Fibroblast of villous mesenchyme (primary cell): ENCODE measurements around the gene ADAMTS12. TPM values are rescaled to one million over a fixed set of nuclear protein-coding genes. Genes with fewer than 3 reads are reported as not detected.

Experiments used
- DNase-seq: peaks from one replicate; pipeline ENCODE4 v3.0.0-alpha.2; 2010; ENCODE audit warnings: low read depth
- H3K4me3 ChIP-seq: 2 replicates; pipeline ENCODE4 v1.5.1; 2011; ENCODE audit warnings: low read depth, mild to moderate bottlenecking, low read length
- CTCF ChIP-seq: IDR thresholded peaks from 2 replicates; pipeline ENCODE4 v1.5.1; 2012; ENCODE audit warnings: low read depth, mild to moderate bottlenecking, low read length; ENCODE audit not compliant: insufficient read depth
- total RNA-seq: library from RNA; depleted of rRNA; stranded (reverse); fragments of >200 nt; gene quantifications from 2 replicates; pipeline ENCODE4 v1.2.3, GENCODE V29; 2012

ADAMTS12 gene
- total RNA-seq, 1 donor, result 94.1 TPM

- peak; percentile 73 for DNase-seq
- no peak overlapping the region for H3K4me3 ChIP-seq
- TF ChIP-seq CTCF, result no peak
These were observed 41.6 kb downstream of the ADAMTS12 start for GRCh38 chr5:33850100-33850594.

- H3K4me3 ChIP-seq, result no peak overlapping the region
- no peak for DNase-seq
- no peak for TF ChIP-seq CTCF
These were observed 43.2 kb downstream of the ADAMTS12 start for GRCh38 chr5:33848554-33848953.

- no peak overlapping the region for H3K4me3 ChIP-seq
- DNase-seq, result no peak
- no peak for TF ChIP-seq CTCF
These were observed 44.9 kb downstream of the ADAMTS12 start for GRCh38 chr5:33846851-33847250.

GRCh38 chr5:33843579-33843978 is 48.2 kb downstream of the ADAMTS12 start:
- TF ChIP-seq CTCF, result no peak
- DNase-seq, result peak; percentile 82
- no peak overlapping the region for H3K4me3 ChIP-seq

- TF ChIP-seq CTCF, result no peak
These were observed 49.3 kb downstream of the ADAMTS12 start for GRCh38 chr5:33842456-33842855.

GRCh38 chr5:33841891-33842290 is 49.9 kb downstream of the ADAMTS12 start:
- TF ChIP-seq CTCF, result no peak
- H3K4me3 ChIP-seq, result no peak overlapping the region
- no peak for DNase-seq

More at GRCh38 chr5:33842456-33842855, 49.3 kb downstream of the ADAMTS12 start:
- H3K4me3 ChIP-seq, result no peak overlapping the region
- no peak for DNase-seq

- H3K4me3 ChIP-seq, result no peak overlapping the region
- DNase-seq, result no peak
- no peak for TF ChIP-seq CTCF
These were observed 50.8 kb downstream of the ADAMTS12 start for GRCh38 chr5:33840927-33841547.
